Smooth muscle cell (in vitro differentiated cells): ENCODE measurements around the gene GNA12. TPM values are rescaled to one million over a fixed set of nuclear protein-coding genes. Genes with fewer than 3 reads are reported as not detected.

ENCODE experiments used
- DNase-seq: peaks from one replicate; lab custom pipeline; 2025; ENCODE audit not compliant: unreplicated experiment; lab: John Stamatoyannopoulos, UW
- H2AFZ ChIP-seq: fragments of 200-600 bp; sonication (generic); 2 replicates; pipeline ENCODE4 v1.6.0; 2016; ENCODE audit warnings: antibody characterized with exemption, low read depth, mild to moderate bottlenecking
- H3F3A ChIP-seq: fragments of 200-600 bp; sonication (generic); 2 replicates; pipeline ENCODE4 v1.6.0; 2017; ENCODE audit warnings: antibody characterized with exemption, low read depth
- H3K27ac ChIP-seq: fragments of 200-600 bp; sonication (generic); 2 replicates; pipeline ENCODE4 v1.5.1; 2016; ENCODE audit warnings: low read depth, mild to moderate bottlenecking
- H3K27me3 ChIP-seq: fragments of 200-600 bp; sonication (generic); 2 replicates; pipeline ENCODE4 v1.6.1; 2016; ENCODE audit warnings: low read depth, mild to moderate bottlenecking
- H3K36me3 ChIP-seq: fragments of 200-600 bp; sonication (generic); 2 replicates; pipeline ENCODE4 v1.5.1; 2016; ENCODE audit warnings: low read depth
- H3K4me1 ChIP-seq: fragments of 200-600 bp; sonication (generic); 2 replicates; pipeline ENCODE4 v1.5.1; 2016; ENCODE audit warnings: low read depth
- H3K4me2 ChIP-seq: fragments of 200-600 bp; sonication (generic); 2 replicates; pipeline ENCODE4 v1.6.0; 2016; ENCODE audit warnings: mild to moderate bottlenecking
- H3K4me3 ChIP-seq: fragments of 200-600 bp; sonication (generic); 2 replicates; pipeline ENCODE4 v1.5.1; 2016; ENCODE audit warnings: mild to moderate bottlenecking
- H3K79me2 ChIP-seq: fragments of 200-600 bp; sonication (generic); 2 replicates; pipeline ENCODE4 v1.6.0; 2016; ENCODE audit warnings: low read depth, mild to moderate bottlenecking
- H3K9ac ChIP-seq: fragments of 200-600 bp; sonication (generic); 2 replicates; pipeline ENCODE4 v1.6.0; 2016; ENCODE audit warnings: low read depth
- H3K9me3 ChIP-seq: fragments of 200-600 bp; sonication (generic); replicated peaks from 2 replicates; pipeline ENCODE4 v1.5.1; 2016; ENCODE audit warnings: low read depth
- H4K20me1 ChIP-seq: fragments of 200-600 bp; sonication (generic); 2 replicates; pipeline ENCODE4 v1.6.0; 2016; ENCODE audit warnings: low read depth
- WGBS: methylation state at CpG from one replicate; pipeline ENCODE4 v1.1.7; 2016; ENCODE audit warnings: low lambda C conversion rate; 5-methylcytosine and 5-hydroxymethylcytosine counted together
- polyA plus RNA-seq: library from polyadenylated mRNA; unstranded; fragments of >200 nt; fragmentation: Nextera tagmentation; extraction: Ambion mirVana; gene quantifications from 2 replicates; pipeline ENCODE4 v1.2.1, GENCODE V29; 2016
- total RNA-seq: library from RNA; depleted of rRNA; stranded (reverse); fragments of >200 nt; gene quantifications from 2 replicates; pipeline ENCODE4 v1.2.3, GENCODE V29; 2014
- TF ChIP-seq, protein P1 (sequence below): fragments of 200-600 bp; sonication (generic); IDR thresholded peaks from 2 replicates; pipeline ENCODE4 v1.5.1; 2017; ENCODE audit warnings: borderline replicate concordance, mild to moderate bottlenecking, antibody characterized with exemption; ENCODE audit not compliant: insufficient read depth, poor library complexity, severe bottlenecking

Gene GNA12
- total and polyA plus RNA-seq, 2 experiments from 2014 or later: 20.3 to 34.7 TPM

GRCh38 chr7:2713370-2713769 is 130.7 kb downstream of the GNA12 start:
- 69% methylated on average over 13 of the region's 13 CpGs for WGBS
- no peaks in the 10 kb centered on the region for H3K27me3 ChIP-seq
- TF ChIP-seq, protein P1, sequence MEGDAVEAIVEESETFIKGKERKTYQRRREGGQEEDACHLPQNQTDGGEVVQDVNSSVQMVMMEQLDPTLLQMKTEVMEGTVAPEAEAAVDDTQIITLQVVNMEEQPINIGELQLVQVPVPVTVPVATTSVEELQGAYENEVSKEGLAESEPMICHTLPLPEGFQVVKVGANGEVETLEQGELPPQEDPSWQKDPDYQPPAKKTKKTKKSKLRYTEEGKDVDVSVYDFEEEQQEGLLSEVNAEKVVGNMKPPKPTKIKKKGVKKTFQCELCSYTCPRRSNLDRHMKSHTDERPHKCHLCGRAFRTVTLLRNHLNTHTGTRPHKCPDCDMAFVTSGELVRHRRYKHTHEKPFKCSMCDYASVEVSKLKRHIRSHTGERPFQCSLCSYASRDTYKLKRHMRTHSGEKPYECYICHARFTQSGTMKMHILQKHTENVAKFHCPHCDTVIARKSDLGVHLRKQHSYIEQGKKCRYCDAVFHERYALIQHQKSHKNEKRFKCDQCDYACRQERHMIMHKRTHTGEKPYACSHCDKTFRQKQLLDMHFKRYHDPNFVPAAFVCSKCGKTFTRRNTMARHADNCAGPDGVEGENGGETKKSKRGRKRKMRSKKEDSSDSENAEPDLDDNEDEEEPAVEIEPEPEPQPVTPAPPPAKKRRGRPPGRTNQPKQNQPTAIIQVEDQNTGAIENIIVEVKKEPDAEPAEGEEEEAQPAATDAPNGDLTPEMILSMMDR: no peak
- no peaks in the 10 kb centered on the region for H3K79me2 ChIP-seq
- H3K4me2 ChIP-seq: no peak overlapping the region
- H3K4me1 ChIP-seq: no peaks in the 10 kb centered on the region
- H3K4me3 ChIP-seq: no peak overlapping the region
- no peak overlapping the region for H3K9ac ChIP-seq
- H3K9me3 ChIP-seq: no peaks in the 10 kb centered on the region
- H2AFZ ChIP-seq: no peak overlapping the region
- H3K36me3 ChIP-seq: no peaks in the 10 kb centered on the region
- DNase-seq: no peak
- H3K27ac ChIP-seq: no peak overlapping the region
- H4K20me1 ChIP-seq: peaks cover 6% of the 10 kb centered on the region
- H3F3A ChIP-seq: no peaks in the 10 kb centered on the region

GRCh38 chr7:2711895-2712675 is 132.0 kb downstream of the GNA12 start:
- no peaks in the 10 kb centered on the region for H3F3A ChIP-seq
- no peak overlapping the region for H3K27ac ChIP-seq
- TF ChIP-seq, protein P1: no peak
- H4K20me1 ChIP-seq: peaks cover 5% of the 10 kb centered on the region
- H3K4me3 ChIP-seq: no peak overlapping the region
- no peaks in the 10 kb centered on the region for H3K9me3 ChIP-seq
- H2AFZ ChIP-seq: no peak overlapping the region
- no peaks in the 10 kb centered on the region for H3K36me3 ChIP-seq
- DNase-seq: no peak
- H3K27me3 ChIP-seq: no peaks in the 10 kb centered on the region
- WGBS: 97% methylated on average over 25 of the region's 25 CpGs
- no peak overlapping the region for H3K9ac ChIP-seq
- H3K4me2 ChIP-seq: no peak overlapping the region
- H3K4me1 ChIP-seq: peaks cover 3% of the 10 kb centered on the region
- no peaks in the 10 kb centered on the region for H3K79me2 ChIP-seq

DNA sequence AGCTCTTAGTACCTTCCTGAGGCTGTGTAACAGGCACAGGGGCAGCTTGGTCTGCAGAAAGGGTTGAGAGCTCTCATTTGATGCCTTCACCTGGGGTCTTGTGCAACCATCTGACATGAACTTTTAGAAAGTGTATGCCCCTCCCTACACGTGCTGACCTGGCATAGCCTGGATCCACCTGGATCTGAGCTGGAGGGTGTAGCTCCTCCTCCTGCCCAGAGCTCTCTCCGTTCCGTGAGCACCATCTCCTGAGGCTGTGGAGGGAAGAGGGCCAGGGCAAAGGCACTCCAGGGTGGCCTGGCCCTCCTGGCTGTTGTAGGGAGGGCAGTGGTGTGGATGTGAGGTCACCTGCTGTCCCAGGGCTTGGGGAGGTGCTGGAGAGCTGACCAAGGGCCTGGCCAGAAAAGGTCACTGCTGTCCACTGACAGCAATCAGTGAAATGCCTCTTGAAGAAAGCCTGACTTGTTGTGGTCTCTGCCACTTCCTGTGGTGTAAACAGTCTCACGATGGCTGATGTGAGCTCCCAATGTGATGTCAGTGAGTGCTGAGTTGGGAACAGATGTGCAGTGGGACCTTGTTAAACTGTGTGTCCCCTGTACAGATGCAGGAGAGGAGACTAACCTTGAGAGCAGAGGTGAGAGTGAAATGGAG is 133.1 kb downstream of the GNA12 start:
- no peaks in the 10 kb centered on the region for H3K36me3 ChIP-seq
- H3K4me1 ChIP-seq: peaks cover 11% of the 10 kb centered on the region
- TF ChIP-seq, protein P1: no peak
- H3F3A ChIP-seq: no peaks in the 10 kb centered on the region
- no peak for DNase-seq
- no peaks in the 10 kb centered on the region for H3K27me3 ChIP-seq
- no peaks in the 10 kb centered on the region for H3K9me3 ChIP-seq
- H3K79me2 ChIP-seq: no peaks in the 10 kb centered on the region
- no peak overlapping the region for H3K4me3 ChIP-seq
- H3K9ac ChIP-seq: no peak overlapping the region
- no peak overlapping the region for H3K4me2 ChIP-seq
- H4K20me1 ChIP-seq: no peaks in the 10 kb centered on the region
- H3K27ac ChIP-seq: no peak overlapping the region
- 70% methylated on average over 4 of the region's 4 CpGs for WGBS
- H2AFZ ChIP-seq: no peak overlapping the region

DNA sequence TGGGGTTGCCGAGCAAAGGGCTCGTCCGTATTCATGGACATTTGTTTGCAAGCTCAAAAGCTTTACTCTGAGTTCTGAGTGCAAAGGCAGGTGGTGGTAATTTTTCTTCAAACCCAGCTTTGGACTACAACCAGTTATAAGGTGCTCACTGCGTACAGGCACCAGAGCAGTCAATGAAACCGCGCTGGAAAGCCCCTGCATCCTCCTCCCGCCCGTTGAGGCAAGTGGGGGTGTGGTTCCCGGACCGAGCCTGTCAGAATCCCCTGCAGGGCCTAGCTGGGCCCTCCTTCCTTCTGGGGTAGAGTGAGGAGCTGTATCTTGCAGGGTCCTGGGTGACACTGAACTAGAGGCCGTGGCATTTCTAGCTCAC is 133.8 kb downstream of the GNA12 start:
- TF ChIP-seq, protein P1: no peak
- WGBS: 91% methylated on average over 11 of the region's 11 CpGs
- no peaks in the 10 kb centered on the region for H3K27me3 ChIP-seq
- H3K79me2 ChIP-seq: no peaks in the 10 kb centered on the region
- no peaks in the 10 kb centered on the region for H3K9me3 ChIP-seq
- peaks cover 11% of the 10 kb centered on the region for H3K4me1 ChIP-seq
- H2AFZ ChIP-seq: no peak overlapping the region
- H3K36me3 ChIP-seq: no peaks in the 10 kb centered on the region
- H3K4me3 ChIP-seq: no peak overlapping the region
- H3K4me2 ChIP-seq: no peak overlapping the region
- H3F3A ChIP-seq: no peaks in the 10 kb centered on the region
- no peak for DNase-seq
- no peak overlapping the region for H3K27ac ChIP-seq
- no peak overlapping the region for H3K9ac ChIP-seq
- no peaks in the 10 kb centered on the region for H4K20me1 ChIP-seq
